SIG-M5 (cell line): ENCODE measurements around the gene HUNK.

Experiments used
- DNase-seq: peaks from one replicate; lab custom pipeline; 2025; lab: John Stamatoyannopoulos, UW

HUNK gene

GRCh38 chr21:31957631-31958030, 84.8 kb downstream of the HUNK start:
- no peak for DNase-seq

- DNase-seq, result no peak
Observed at GRCh38 chr21:31959881-31960280, 87.1 kb downstream of the HUNK start.

- no peak for DNase-seq
Observed at GRCh38 chr21:31961027-31961426, 88.2 kb downstream of the HUNK start.

GRCh38 chr21:31961704-31962103, 88.9 kb downstream of the HUNK start:
- DNase-seq, result no peak

- no peak for DNase-seq
Observed at GRCh38 chr21:31964692-31965091, 91.9 kb downstream of the HUNK start.

- DNase-seq, result no peak
Observed at GRCh38 chr21:31967334-31967733, 94.5 kb downstream of the HUNK start.

GRCh38 chr21:31972622-31973021, 99.8 kb downstream of the HUNK start:
- no peak for DNase-seq

GRCh38 chr21:31973402-31973944, 100.7 kb downstream of the HUNK start:
- no peak for DNase-seq

GRCh38 chr21:31974454-31974985, 101.7 kb downstream of the HUNK start:
- DNase-seq, result no peak

GRCh38 chr21:31975491-31975890, 102.7 kb downstream of the HUNK start:
- no peak for DNase-seq

- DNase-seq, result no peak
Observed at GRCh38 chr21:31977816-31978215, 105.0 kb downstream of the HUNK start.

GRCh38 chr21:31983120-31983519, 110.3 kb downstream of the HUNK start:
- DNase-seq, result no peak

- DNase-seq, result no peak
Observed at GRCh38 chr21:31983554-31983953, 110.7 kb downstream of the HUNK start.

GRCh38 chr21:31985398-31985797, 112.6 kb downstream of the HUNK start:
- no peak for DNase-seq

- DNase-seq, result no peak
Observed at GRCh38 chr21:31986035-31986856, 113.4 kb downstream of the HUNK start.

GRCh38 chr21:31987696-31988095, 114.9 kb downstream of the HUNK start:
- no peak for DNase-seq

GRCh38 chr21:31988492-31989290, 115.9 kb downstream of the HUNK start:
- DNase-seq, result no peak

GRCh38 chr21:31991356-31992331, 118.8 kb downstream of the HUNK start:
- DNase-seq, result no peak

- no peak for DNase-seq
Observed at GRCh38 chr21:31992391-31992790, 119.6 kb downstream of the HUNK start.

GRCh38 chr21:31993826-31994825, 121.3 kb downstream of the HUNK start:
- DNase-seq, result no peak
